GM10248 (cell line): ENCODE results near the gene PLCH1.

Experiments
- CTCF ChIA-PET: fragments of 300-600 bp; sonication (Branson Sonifier 250); formaldehyde crosslinking; extraction: SDS; loops from one replicate; lab custom pipeline; 2021; ENCODE audit warnings: antibody characterized with exemption; lab: Yijun Ruan, JAX
- POLR2A ChIA-PET: fragments of 350-650 bp; sonication (Branson Sonifier 250); formaldehyde crosslinking; extraction: SDS; loops from one replicate; lab custom pipeline; 2020; ENCODE audit warnings: antibody characterized with exemption; lab: Yijun Ruan, JAX
- DNase-seq: peaks from one replicate; pipeline ENCODE4 v3.0.0; 2012; ENCODE audit errors: extremely low spot score
- TF ChIP-seq, protein P1 (sequence below): IDR thresholded peaks from 2 replicates; pipeline ENCODE4 v1.5.1; 2012; ENCODE audit warnings: mild to moderate bottlenecking, low read depth; ENCODE audit errors: extremely low read depth, missing control alignments, control extremely low read depth

The PLCH1 gene

DNA sequence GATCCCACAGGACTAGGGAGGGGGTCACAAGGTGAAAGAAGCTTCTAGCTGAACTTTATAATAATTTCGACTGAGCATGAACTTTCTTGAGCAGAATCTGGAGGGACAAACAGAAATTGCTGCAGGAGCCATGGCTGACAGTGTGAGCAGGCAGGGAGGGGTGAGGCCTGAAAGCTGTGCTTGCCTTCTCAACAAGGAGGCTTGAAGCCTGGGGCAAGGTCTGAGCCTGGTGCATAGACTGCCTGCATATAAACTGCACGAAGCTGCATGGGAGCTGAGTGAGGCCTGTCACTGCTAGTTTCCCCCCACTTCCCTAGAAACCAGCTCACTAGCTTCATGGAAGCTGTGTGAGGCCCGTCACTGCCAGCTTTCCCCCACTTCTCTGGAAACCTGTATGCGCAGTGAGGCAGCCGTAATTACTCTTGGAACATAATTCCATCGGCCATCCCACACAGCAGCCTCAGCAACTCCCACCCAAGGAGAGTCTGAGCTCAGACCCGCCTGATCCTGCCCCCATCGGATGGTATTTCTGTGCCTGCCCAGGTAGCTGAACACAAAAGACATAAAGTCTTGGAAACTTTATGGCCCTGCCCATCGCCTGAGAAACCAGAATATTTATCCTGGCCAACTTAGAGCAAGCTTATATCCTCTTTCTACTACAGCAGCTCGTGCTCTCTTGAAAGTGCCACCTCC lies 136.5 kb downstream of the PLCH1 start:
- DNase-seq, result no peak
- CTCF ChIA-PET, result no interaction called here
- TF ChIP-seq, protein P1, sequence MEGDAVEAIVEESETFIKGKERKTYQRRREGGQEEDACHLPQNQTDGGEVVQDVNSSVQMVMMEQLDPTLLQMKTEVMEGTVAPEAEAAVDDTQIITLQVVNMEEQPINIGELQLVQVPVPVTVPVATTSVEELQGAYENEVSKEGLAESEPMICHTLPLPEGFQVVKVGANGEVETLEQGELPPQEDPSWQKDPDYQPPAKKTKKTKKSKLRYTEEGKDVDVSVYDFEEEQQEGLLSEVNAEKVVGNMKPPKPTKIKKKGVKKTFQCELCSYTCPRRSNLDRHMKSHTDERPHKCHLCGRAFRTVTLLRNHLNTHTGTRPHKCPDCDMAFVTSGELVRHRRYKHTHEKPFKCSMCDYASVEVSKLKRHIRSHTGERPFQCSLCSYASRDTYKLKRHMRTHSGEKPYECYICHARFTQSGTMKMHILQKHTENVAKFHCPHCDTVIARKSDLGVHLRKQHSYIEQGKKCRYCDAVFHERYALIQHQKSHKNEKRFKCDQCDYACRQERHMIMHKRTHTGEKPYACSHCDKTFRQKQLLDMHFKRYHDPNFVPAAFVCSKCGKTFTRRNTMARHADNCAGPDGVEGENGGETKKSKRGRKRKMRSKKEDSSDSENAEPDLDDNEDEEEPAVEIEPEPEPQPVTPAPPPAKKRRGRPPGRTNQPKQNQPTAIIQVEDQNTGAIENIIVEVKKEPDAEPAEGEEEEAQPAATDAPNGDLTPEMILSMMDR, result no peak
- POLR2A ChIA-PET, result no interaction called here

DNA sequence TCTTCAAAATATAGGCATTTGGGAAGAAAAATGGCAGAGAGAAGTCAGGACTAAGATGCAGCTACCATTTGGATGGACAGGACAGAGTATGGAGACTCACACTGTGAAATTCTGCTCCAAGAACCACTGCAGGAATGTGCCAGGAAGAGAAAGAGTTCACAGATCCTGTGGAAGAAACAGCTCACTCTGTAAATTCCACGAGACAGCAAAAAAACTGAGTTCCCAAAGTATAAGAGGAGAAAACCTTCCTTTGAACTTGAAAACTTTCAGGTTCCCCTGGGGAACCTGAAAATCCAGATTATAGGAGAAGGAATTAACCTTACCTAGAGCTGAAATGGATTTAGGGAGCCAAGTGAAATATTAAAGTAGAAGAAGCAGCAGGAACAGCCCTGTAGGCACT lies 137.1 kb downstream of the PLCH1 start:
- no peak for DNase-seq
- TF ChIP-seq, protein P1, result no peak
- POLR2A ChIA-PET, result no interaction called here
- CTCF ChIA-PET, result no interaction called here

DNA sequence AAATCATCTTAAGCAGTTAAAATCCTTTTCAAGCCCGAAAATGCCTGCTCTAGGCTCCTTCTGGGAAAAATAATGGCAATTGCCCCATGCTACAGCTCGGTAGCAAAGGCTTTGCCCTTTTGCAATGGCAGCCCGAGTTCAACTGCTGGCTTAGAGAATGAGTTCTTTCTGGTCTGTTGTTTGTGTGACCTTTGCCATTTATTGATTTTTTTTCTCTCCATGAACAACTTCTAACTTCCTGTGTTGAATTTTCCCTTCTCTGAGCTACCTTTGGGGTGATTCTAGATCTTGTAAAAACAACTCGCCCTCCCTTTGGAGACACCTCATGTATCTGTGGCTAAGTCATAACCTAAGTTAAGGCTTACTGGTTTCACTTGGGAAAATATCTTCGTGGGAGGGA lies 139.3 kb downstream of the PLCH1 start:
- TF ChIP-seq, protein P1, result no peak
- ChIA-PET POLR2A (no interaction called here), CTCF (no interaction called here)
- DNase-seq, result no peak

DNA sequence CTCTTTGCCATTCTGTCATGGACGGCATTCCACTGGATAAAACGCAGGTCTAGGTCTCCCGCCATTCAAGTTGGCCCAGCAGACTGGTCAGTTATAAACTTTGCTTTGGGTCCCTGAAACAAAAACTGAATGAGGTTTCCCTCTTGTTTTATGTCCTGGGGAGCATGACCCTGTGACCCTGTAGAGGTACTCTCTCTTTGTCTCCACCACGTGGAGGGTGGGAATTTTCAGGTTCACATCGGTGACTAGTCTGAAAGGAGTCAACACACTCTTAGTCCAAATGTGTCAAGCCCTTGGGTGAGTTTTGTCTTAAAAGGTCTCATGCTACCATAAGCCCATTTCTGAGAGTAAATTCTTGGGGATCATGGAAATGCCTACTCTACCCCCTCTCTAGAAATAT lies 139.9 kb downstream of the PLCH1 start:
- POLR2A ChIA-PET, result no interaction called here
- no peak for DNase-seq
- CTCF ChIA-PET, result no interaction called here
- TF ChIP-seq, protein P1, result no peak

DNA sequence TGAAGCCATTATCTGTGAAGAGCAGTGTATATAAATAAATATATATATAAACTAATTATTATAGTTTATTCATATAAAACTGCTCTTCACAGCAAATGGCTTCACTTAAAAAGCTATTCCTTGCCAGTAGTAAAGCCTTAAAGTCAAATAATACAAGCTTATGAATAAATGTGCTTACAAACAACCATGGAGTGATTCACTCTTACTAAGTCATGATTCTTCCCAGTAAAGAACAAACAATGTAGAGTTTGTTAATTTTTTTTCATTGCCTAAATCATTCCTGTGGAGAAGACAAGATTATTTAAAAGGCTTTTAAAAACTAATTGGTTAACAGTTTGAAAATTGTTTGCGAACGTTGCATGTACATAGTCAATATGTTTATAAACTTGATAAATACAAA lies 140.7 kb downstream of the PLCH1 start:
- no peak for DNase-seq
- TF ChIP-seq, protein P1, result no peak
- POLR2A ChIA-PET, result no interaction called here
- CTCF ChIA-PET, result interaction anchor here (1.3 kb wide), 1 partner anchor 13 kb away, joined by 4 read pairs; no protein-coding TSS in a partner anchor

DNA sequence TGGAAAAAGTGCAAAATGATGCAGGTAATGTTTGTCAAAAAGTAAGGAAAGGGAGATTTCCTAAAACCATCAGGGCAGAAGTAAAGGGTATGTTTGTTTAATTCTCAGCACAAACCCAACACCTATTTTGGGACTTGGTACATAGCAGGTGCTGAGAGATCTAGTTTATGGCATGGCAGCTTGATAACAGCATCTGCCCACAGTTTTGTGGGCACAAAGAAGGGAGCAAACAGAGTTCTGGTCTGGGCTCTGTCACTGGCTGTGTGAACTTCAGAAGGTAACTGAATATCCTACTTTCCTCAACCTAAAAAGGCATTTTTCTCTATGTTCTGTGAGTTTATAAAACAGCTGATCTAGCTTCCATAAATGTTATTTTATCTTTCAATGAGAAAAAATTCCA lies 141.6 kb downstream of the PLCH1 start:
- ChIA-PET POLR2A (no interaction called here), CTCF (interaction anchor here (1.3 kb wide), 1 partner anchor 13 kb away, joined by 4 read pairs; no protein-coding TSS in a partner anchor)
- DNase-seq, result no peak
- TF ChIP-seq, protein P1, result no peak
